ENCODE results near the gene OSBPL2. TPM values are rescaled to one million over a fixed set of nuclear protein-coding genes. Genes with fewer than 3 reads are reported as not detected.

OSBPL2 gene
- total RNA-seq, 4 donors from 2014 or later, result 24.3 to 35.9 (median 26.3) TPM

DNA sequence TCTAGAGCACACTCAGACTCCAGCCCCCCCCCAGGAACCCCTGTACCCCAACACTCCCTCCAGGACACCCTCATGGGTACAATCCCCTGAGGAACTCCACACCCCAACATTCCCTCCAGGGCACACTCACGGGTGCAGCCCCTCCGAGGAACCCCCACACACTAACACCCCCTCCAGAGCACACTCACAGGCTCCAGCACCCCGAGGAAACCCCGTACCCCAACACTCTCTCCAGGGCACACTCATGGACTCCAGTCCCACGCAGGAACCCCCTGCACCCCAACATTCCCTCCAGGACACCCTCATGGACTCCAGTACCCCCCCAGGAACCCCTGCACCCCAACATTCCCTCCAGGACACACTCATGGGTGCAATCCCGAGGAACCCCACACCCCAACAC, 97.2 kb downstream of the OSBPL2 start:
- ATAC-seq (ENCODE audit: low FRiP score), result no peak
- TF ChIP-seq, protein P1, sequence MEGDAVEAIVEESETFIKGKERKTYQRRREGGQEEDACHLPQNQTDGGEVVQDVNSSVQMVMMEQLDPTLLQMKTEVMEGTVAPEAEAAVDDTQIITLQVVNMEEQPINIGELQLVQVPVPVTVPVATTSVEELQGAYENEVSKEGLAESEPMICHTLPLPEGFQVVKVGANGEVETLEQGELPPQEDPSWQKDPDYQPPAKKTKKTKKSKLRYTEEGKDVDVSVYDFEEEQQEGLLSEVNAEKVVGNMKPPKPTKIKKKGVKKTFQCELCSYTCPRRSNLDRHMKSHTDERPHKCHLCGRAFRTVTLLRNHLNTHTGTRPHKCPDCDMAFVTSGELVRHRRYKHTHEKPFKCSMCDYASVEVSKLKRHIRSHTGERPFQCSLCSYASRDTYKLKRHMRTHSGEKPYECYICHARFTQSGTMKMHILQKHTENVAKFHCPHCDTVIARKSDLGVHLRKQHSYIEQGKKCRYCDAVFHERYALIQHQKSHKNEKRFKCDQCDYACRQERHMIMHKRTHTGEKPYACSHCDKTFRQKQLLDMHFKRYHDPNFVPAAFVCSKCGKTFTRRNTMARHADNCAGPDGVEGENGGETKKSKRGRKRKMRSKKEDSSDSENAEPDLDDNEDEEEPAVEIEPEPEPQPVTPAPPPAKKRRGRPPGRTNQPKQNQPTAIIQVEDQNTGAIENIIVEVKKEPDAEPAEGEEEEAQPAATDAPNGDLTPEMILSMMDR (IDR thresholded peaks at IDR 0.05), result no peak

GRCh38 chr20:62336329-62336728, 98.0 kb downstream of the OSBPL2 start:
- ATAC-seq (ENCODE audit: low FRiP score) (no peak), DNase-seq (ENCODE audit: low spot score) (no peak)
- TF ChIP-seq, protein P1 (IDR thresholded peaks at IDR 0.05), result no peak

More for the DNA sequence above, 97.2 kb downstream of the OSBPL2 start:
- DNase-seq (ENCODE audit: low spot score), result no peak

GRCh38 chr20:62336775-62337557, 98.6 kb downstream of the OSBPL2 start:
- TF ChIP-seq, protein P1 (IDR thresholded peaks at IDR 0.05), result no peak
- ATAC-seq (ENCODE audit: low FRiP score) (peak; percentile 14), DNase-seq (ENCODE audit: low spot score) (no peak)

DNA sequence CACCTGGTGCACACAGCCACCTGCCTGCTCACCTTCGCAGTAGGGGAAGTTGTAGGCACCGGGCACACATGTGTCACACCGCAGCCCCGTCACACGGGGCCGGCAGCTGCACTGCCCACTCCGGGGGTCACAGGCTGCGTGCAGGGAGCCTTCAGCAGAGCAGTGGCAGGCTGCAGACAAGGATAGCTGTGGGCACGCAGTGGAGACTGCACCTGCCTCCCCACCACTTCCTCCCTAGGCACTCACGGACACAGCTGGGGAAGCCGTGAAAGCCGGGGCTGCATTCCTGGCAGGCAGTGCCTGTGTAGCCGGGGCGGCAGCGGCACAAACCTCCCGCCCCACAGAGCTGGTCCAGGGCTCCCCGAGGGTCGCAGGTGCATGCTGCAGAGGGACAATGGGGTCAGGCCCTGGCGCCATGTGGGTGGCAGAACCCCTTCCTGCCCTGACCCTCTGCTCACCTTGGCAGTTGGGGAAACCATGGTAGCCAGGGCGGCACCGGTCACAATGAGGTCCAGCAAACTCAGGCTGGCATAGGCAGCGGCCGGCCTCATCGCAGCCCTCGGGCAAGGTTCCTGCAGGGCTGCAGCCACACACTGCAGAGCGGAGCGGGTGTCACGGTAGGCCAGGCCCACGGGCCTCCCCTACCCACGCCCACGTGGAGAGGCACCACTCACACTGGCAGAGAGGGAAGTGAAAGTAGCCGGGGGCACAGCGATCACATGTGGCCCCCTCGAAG, 99.4 kb downstream of the OSBPL2 start:
- ATAC-seq (ENCODE audit: low FRiP score) (no peak), DNase-seq (ENCODE audit: low spot score) (no peak)
- TF ChIP-seq, protein P1 (IDR thresholded peaks at IDR 0.05), result no peak

DNA sequence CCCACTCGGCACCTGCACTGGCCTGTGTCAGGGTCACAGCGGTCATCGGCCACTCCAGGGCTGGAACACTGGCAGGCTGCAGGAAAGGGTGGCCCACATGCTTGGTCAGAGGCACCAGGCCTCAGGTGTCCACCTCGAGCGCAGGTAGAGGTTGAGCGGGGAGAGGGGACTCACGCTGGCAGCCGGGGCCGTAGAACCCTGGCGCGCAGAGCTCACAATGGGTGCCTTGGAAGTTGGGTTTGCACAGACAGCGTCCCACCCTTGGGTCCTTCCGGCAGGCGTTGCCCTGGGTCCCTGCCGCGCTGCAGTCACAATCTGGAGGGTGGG, 99.9 kb downstream of the OSBPL2 start:
- TF ChIP-seq, protein P1 (IDR thresholded peaks at IDR 0.05), result no peak
- ATAC-seq (ENCODE audit: low FRiP score), result no peak
- DNase-seq (ENCODE audit: low spot score), result no peak

DNA sequence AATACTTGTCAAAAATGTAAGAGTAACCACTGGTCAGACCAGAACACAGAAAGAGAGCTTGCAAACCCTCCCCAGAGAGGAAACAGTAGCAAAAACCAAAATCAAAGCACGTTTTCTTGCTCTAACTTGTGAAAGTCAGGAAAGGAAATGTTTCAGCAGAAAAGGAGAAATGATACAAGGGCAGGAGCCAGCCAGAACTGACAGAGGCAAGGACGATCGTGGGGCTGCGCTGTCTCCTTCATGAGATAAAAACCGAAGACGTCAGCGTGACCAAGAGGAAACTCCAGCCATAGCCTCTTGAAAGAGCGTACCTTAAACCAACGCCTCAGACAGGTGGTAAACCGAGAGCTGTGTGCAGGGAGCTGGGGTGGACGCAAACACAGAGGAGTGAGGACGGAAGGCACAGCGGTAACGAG, 101.3 kb downstream of the OSBPL2 start:
- ATAC-seq (ENCODE audit: low FRiP score) (no peak), DNase-seq (ENCODE audit: low spot score) (no peak)
- TF ChIP-seq, protein P1 (IDR thresholded peaks at IDR 0.05), result no peak

Measured in omental fat pad (tissue), 4 donors.